ENCODE measurements around the gene SMARCD1.
"Not testable (repeated sequence)": the region's sequence is repeated elsewhere in the genome, so short reads cannot be mapped to it uniquely, and the experiment has no call there.

SMARCD1 gene

DNA sequence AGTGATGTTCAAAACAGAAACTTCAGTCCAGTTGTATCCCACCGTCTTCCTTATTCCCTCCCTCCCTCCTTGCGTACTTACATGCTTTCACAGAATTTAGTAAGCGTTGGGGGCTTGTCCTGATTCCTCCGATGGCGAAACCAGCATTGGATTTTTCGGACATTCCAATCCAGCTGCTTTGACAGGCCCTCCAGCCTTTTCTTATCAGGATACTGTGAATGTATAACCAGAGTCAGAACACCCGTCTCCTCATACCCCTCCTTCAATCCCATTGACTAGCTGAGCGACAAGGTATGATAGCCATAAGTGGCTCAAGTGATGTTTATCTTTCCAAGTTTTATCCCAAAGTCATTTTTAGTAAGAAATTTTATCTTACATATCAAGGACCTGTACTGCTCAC lies 57.9 kb downstream of the SMARCD1 start:
- no peak for DNase-seq (ENCODE audit: low read depth in 2 of 2)

DNA sequence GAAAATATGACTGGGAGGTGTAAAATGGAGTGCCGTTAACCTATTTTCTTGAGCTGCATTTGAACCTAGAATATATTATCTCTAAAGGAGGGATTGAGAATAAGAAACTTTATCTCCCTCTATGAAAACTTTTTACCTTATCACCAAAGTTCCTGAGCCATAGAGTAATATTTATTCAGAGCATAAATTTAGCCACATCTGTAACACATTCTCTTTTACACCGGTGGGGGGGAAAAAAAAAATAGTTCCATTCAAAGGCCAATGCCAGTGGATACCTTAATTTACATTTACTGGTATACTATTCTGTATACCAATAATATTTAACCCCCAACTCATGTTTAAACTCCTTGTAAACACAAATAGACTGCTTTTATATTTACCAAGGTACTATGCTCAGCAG lies 60.3 kb downstream of the SMARCD1 start:
- no peak for DNase-seq (ENCODE audit: low read depth in 2 of 2)

DNA sequence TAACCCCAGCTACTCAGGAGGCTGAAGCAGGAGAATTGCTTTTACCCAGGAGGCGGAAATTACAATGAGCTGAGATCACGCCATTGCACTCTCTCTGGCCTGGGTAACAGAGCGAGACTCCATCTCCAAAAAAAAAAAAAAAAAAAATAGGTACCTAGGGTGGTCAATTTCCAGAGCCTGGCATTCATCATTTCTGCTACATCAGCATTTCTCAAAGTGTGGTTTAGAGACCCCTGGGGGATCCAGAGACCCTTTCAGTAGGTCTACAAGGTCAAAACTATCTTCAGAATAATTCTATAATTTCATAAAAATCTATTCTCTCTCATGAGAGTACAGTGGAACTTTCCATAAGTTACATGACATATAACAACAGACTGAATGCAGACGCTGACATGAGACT lies 62.1 kb downstream of the SMARCD1 start:
- DNase-seq (ENCODE audit: low read depth in 2 of 2), result no peak

DNA sequence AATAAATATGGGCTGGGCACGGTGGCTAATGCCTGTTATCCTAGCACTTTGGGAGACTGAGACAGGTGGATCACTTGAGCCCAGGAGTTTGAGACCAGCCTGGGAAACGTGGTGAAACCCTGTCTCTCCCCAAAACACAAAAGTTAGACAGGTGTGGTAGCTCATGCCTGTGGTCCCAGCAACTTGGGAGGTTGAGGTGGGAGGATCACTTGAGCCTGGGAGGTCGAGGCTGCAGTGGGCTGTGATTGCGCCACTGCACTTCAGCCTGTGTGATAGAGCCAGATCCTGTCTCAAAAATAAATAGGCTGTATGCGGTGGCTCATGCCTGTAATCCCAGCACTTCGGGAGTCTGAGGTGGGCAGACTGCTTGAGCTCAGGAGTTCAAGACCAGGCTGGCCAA lies 62.9 kb downstream of the SMARCD1 start:
- not testable (repeated sequence) for DNase-seq (ENCODE audit: low read depth in 2 of 2)

DNA sequence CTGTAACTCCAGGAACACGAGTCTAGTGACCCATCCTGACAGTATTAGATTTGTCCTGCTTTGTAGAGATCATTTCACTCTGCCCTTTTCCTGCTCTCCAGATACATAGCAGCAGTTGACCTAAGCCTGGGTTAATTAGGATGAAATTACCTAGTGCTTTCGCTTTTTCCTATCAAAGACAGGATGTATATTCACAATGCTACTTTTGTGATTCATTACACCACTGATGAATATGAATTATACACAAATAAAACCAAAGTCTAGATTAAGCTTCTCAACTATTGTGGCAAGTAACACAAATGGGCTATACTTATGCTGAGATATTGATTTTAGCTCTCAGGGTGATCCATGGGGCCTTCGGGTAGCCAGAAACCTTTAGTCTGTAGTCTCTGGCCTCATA lies 64.2 kb downstream of the SMARCD1 start:
- no peak for DNase-seq (ENCODE audit: low read depth in 2 of 2)
